ENCODE measurements around the gene MECR. TPM values are rescaled to one million over a fixed set of nuclear protein-coding genes. Genes with fewer than 3 reads are reported as not detected.

Gene MECR
- polyA plus RNA-seq, 1 experiment = 35.6 TPM

DNA sequence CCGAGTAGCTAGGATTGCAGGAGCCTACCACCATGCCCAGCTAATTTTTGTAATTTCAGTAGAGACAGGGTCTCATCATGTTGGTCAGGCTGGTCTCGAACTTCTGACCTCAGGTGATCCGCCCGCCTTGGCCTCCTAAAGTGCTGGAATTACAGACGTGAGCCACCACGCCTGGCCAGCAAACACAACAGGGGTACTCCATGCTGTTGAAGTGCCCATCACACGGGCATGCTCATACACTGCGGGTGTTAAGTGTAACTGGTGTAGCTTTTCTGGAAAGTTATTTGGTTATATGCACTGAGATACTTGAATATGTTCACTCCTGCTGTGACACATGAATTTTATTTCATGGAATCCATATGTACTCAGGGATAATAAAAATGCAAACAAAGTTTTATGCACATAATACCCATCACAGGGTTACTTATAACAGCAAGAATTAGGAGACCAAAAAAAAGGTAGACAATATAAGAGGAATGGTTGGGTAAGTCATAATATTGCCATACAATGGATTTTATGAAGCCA is 58.3 kb downstream of the MECR start:
- no peaks in the 10 kb centered on the region for H3K27me3 ChIP-seq (ENCODE audit: control insufficient read depth, insufficient read depth, low read length)
- CTCF ChIA-PET = interaction anchor here (0.6 to 3.1 kb wide), 2 partner anchors 9 to 1722 kb away, joined by 4 to 11 read pairs; partner anchors contain the start of gene SRSF4
- DNase-seq (ENCODE audit: low read depth) = no peak
- POLR2A ChIA-PET = no interaction called here
- H3K4me3 ChIP-seq (ENCODE audit: low read depth, low read length) = no peak overlapping the region
- H3K36me3 ChIP-seq (ENCODE audit: control insufficient read depth, insufficient read depth, low read length) = no peaks in the 10 kb centered on the region; the same call in none of the 2 replicates
- TF ChIP-seq, protein P1, sequence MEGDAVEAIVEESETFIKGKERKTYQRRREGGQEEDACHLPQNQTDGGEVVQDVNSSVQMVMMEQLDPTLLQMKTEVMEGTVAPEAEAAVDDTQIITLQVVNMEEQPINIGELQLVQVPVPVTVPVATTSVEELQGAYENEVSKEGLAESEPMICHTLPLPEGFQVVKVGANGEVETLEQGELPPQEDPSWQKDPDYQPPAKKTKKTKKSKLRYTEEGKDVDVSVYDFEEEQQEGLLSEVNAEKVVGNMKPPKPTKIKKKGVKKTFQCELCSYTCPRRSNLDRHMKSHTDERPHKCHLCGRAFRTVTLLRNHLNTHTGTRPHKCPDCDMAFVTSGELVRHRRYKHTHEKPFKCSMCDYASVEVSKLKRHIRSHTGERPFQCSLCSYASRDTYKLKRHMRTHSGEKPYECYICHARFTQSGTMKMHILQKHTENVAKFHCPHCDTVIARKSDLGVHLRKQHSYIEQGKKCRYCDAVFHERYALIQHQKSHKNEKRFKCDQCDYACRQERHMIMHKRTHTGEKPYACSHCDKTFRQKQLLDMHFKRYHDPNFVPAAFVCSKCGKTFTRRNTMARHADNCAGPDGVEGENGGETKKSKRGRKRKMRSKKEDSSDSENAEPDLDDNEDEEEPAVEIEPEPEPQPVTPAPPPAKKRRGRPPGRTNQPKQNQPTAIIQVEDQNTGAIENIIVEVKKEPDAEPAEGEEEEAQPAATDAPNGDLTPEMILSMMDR (IDR thresholded peaks at IDR 0.05; ENCODE audit: insufficient read depth, low read depth, low read length) = no peak

DNA sequence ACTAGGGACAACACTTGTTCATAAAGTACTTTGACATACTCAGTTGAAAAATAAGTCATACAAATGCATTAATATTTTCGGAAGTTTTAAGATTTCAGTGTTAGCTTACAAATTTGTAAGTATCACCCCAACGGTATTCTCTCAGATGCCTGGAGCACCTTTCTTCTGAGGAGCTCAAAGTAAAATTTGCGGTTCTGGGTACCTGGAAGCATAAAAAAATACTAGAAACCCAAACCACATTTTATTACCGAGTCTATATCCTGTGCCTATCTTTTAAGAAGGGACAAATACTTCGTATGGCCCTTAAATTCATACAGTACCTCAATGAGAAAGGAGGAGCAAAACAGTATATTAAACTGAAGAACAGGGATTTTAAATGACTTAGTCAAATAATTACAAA is 59.2 kb downstream of the MECR start:
- H3K36me3 ChIP-seq (ENCODE audit: control insufficient read depth, insufficient read depth, low read length) = peaks cover 2% of the 10 kb centered on the region
- CTCF ChIA-PET = interaction anchor here (2.4 to 3.1 kb wide), 2 partner anchors 10 to 11 kb away, joined by 6 to 11 read pairs; partner anchors contain the start of gene SRSF4
- TF ChIP-seq, protein P1 (IDR thresholded peaks at IDR 0.05; ENCODE audit: insufficient read depth, low read depth, low read length) = no peak
- POLR2A ChIA-PET = interaction anchor here (0.6 kb wide), 1 partner anchor 236 kb away, joined by 5 read pairs; no protein-coding TSS in a partner anchor
- H3K4me3 ChIP-seq (ENCODE audit: low read depth, low read length) = no peak overlapping the region
- H3K27me3 ChIP-seq (ENCODE audit: control insufficient read depth, insufficient read depth, low read length) = no peaks in the 10 kb centered on the region
- no peak for DNase-seq (ENCODE audit: low read depth)

DNA sequence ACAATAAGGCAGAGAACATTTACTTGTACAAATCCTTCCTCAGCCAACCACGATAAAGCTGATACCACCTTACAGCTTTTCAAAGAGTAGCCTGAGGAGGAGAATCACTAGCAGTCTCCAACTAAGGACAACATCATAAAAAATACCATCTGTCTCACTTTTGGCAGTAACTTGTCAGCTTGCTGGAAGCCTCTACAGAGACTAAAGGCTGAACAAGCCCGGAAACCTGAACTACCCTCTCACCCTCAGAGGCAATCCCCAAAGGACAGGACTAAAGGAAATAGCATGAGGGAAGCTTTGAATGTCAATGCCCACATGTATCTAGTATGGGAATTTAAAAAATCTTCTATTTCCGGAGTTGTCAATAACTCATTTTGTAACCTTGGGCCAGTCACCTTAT is 59.6 kb downstream of the MECR start:
- Histone ChIP-seq H3K36me3 (ENCODE audit: control insufficient read depth, insufficient read depth, low read length) (peaks cover 4% of the 10 kb centered on the region), H3K27me3 (ENCODE audit: control insufficient read depth, insufficient read depth, low read length) (no peaks in the 10 kb centered on the region), H3K4me3 (ENCODE audit: low read depth, low read length) (no peak overlapping the region)
- TF ChIP-seq, protein P1 (IDR thresholded peaks at IDR 0.05; ENCODE audit: insufficient read depth, low read depth, low read length) = no peak
- POLR2A ChIA-PET = interaction anchor here (0.6 kb wide), 1 partner anchor 236 kb away, joined by 5 read pairs; no protein-coding TSS in a partner anchor
- DNase-seq (ENCODE audit: low read depth) = no peak
- CTCF ChIA-PET = interaction anchor here (0.6 to 3.1 kb wide), 3 partner anchors 11 to 25 kb away, joined by 3 to 11 read pairs (median 6); partner anchors contain the start of gene SRSF4

DNA sequence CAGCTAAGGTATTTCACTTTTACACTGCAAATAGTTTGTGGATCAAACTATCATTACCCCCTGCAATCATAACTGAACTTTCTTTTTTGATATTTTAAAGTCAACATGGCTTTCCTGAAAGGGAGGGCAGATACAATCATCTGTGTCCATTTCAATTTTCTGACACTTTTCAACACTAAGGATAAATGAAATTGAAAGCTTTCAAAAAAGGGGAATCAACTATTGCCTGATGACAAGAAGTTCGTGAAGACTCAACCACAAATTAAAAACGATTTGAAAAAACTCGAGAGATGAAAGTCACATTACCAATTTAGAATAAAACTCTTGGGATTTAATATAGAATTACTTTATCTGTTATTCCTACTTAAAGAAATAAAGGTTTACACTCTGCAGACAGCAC is 60.8 kb downstream of the MECR start:
- ChIA-PET POLR2A (no interaction called here), CTCF (interaction anchor here (1.2 to 3.1 kb wide), 4 partner anchors 9 to 33 kb away, joined by 3 to 11 read pairs (median 5); partner anchors contain the start of gene SRSF4)

DNA sequence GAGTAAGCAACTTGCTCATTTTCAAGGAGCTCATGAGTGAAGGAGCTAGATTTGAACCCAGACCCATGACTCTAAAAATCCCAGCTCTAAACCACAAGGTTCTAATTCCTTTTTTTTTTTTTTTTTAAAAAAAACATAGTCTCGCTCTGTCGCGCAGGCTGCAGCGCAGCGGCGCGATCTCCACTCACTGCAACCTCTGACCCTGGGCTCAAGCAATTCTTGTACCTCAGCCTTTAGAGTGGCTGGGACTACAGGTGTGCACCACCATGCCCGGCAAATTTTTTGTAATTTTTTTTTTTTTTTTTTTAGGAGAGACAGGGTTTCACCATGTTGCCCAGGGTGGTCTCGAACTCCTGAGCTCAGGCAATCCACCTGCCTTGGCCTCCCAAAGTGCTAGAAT is 62.8 kb downstream of the MECR start:
- H3K4me3 ChIP-seq (ENCODE audit: low read depth, low read length) = no peak overlapping the region

More for the DNA sequence above, 60.8 kb downstream of the MECR start:
- no peak overlapping the region for H3K4me3 ChIP-seq (ENCODE audit: low read depth, low read length)
- no peak for DNase-seq (ENCODE audit: low read depth)
- TF ChIP-seq, protein P1 (IDR thresholded peaks at IDR 0.05; ENCODE audit: insufficient read depth, low read depth, low read length) = no peak
- H3K36me3 ChIP-seq (ENCODE audit: control insufficient read depth, insufficient read depth, low read length) = peaks cover 7% of the 10 kb centered on the region
- no peaks in the 10 kb centered on the region for H3K27me3 ChIP-seq (ENCODE audit: control insufficient read depth, insufficient read depth, low read length)

More for the DNA sequence above, 62.8 kb downstream of the MECR start:
- POLR2A ChIA-PET = no interaction called here
- CTCF ChIA-PET = interaction anchor here (1.2 to 1.5 kb wide), 3 partner anchors 29 to 134 kb away, joined by 3 to 4 read pairs (median 4); no protein-coding TSS in a partner anchor
- H3K36me3 ChIP-seq (ENCODE audit: control insufficient read depth, insufficient read depth, low read length) = peaks cover 8% of the 10 kb centered on the region
- no peaks in the 10 kb centered on the region for H3K27me3 ChIP-seq (ENCODE audit: control insufficient read depth, insufficient read depth, low read length)
- TF ChIP-seq, protein P1 (IDR thresholded peaks at IDR 0.05; ENCODE audit: insufficient read depth, low read depth, low read length) = no peak
- no peak for DNase-seq (ENCODE audit: low read depth)
